GM12878 (cell line): ENCODE results near the gene IBA57. TPM values are rescaled to one million over a fixed set of nuclear protein-coding genes. Genes with fewer than 3 reads are reported as not detected.

Experiments used
- ATAC-seq: fragments of 200-7000 bp; cut with Tn5 transposase; 3 replicates; pipeline ENCODE4 v1.9.1; 2020; ENCODE audit warnings: mild to moderate bottlenecking, moderate library complexity
- BruUV-seq: library from RNA; stranded (reverse); fragments of 400-500 nt; replicated peaks from 2 replicates; lab custom pipeline; 2021; lab: Mats Ljungman, UMichigan
- CTCF ChIA-PET: fragments of 300-600 bp; sonication (Branson Sonifier 250); formaldehyde crosslinking; extraction: SDS; loops from one replicate; lab custom pipeline; 2021; ENCODE audit warnings: inconsistent platforms; lab: Yijun Ruan, JAX
- POLR2A ChIA-PET: fragments of 350-600 bp; formaldehyde crosslinking; extraction: SDS; loops from one replicate; lab custom pipeline; 2021; ENCODE audit warnings: inconsistent platforms; lab: Charles Lee
- RAD21 ChIA-PET: fragments of 300-600 bp; sonication (Branson Sonifier 250); formaldehyde crosslinking; loops from one replicate; lab custom pipeline; 2023; ENCODE audit warnings: antibody characterized with exemption; ENCODE audit not compliant: unreplicated experiment; lab: Charles Lee
- SMC1A ChIA-PET: fragments of 300-600 bp; sonication (Branson Sonifier 250); formaldehyde crosslinking; loops from one replicate; lab custom pipeline; 2023; ENCODE audit not compliant: unreplicated experiment, uncharacterized antibody; lab: Charles Lee
- DNase-seq: peaks from one replicate; pipeline ENCODE4 v3.0.0-alpha.2; 2011; ENCODE audit warnings: low read depth, low spot score
- FAIRE-seq: peaks from 3 replicates; lab custom pipeline; 2011; peaks lifted over from hg19 to GRCh38; lab: Jason Lieb, UNC
- H2AFZ ChIP-seq: 2 replicates; pipeline ENCODE4 v1.6.0; 2011; ENCODE audit warnings: low read depth, low read length, control low read depth; ENCODE audit not compliant: control insufficient read depth
- H3K27ac ChIP-seq: 2 replicates; pipeline ENCODE4 v1.5.1; 2011; ENCODE audit warnings: control low read depth; ENCODE audit not compliant: control insufficient read depth, insufficient read depth
- H3K27me3 ChIP-seq, 2 experiments: replicated peaks in 1 of 2; 2 replicates each; pipeline versions ENCODE4 v1.6.0 to v1.6.1; 2011; ENCODE audit warnings: low read length in 1 of 2; ENCODE audit not compliant: control insufficient read depth in 2 of 2, insufficient read depth in 2 of 2
- H3K36me3 ChIP-seq, 2 experiments: 2 replicates each; pipeline ENCODE4 v1.5.1; 2011; ENCODE audit warnings: low read length in 1 of 2; ENCODE audit not compliant: control insufficient read depth in 2 of 2, insufficient read depth in 2 of 2
- H3K4me1 ChIP-seq: 2 replicates; pipeline ENCODE4 v1.6.1; 2011; ENCODE audit warnings: mild to moderate bottlenecking, low read length, moderate library complexity, mixed read lengths; ENCODE audit not compliant: control insufficient read depth, insufficient read depth
- H3K4me2 ChIP-seq: 2 replicates; pipeline ENCODE4 v1.6.0; 2011; ENCODE audit warnings: control low read depth; ENCODE audit not compliant: control insufficient read depth, insufficient read depth
- H3K4me3 ChIP-seq: fragments of 200-600 bp; sonication (generic); 2 replicates; pipeline ENCODE4 v1.5.1; 2016
- H3K79me2 ChIP-seq: 2 replicates; pipeline ENCODE4 v1.6.0; 2011; ENCODE audit warnings: low read length; ENCODE audit not compliant: control insufficient read depth, insufficient read depth
- H3K9ac ChIP-seq: 2 replicates; pipeline ENCODE4 v1.8.0; 2011; ENCODE audit warnings: low read length, control low read depth, mixed read lengths; ENCODE audit not compliant: control insufficient read depth, insufficient read depth
- H3K9me3 ChIP-seq: replicated peaks from 3 replicates; pipeline ENCODE4 v1.5.1; 2011; ENCODE audit warnings: mild to moderate bottlenecking, low read length; ENCODE audit not compliant: control insufficient read depth, insufficient read depth
- H4K20me1 ChIP-seq: 2 replicates; pipeline ENCODE4 v1.6.0; 2011; ENCODE audit not compliant: control insufficient read depth, insufficient read depth
- BMI1 ChIP-seq: fragments of 450-650 bp; IDR thresholded peaks from 2 replicates; pipeline ENCODE4 v1.6.1; 2016; ENCODE audit warnings: mild to moderate bottlenecking, moderate library complexity, borderline replicate concordance
- CHD2 ChIP-seq: IDR thresholded peaks from 2 replicates; pipeline ENCODE4 v1.6.1; 2011; ENCODE audit warnings: low read depth, low read length, improper control_type of control experiment, borderline replicate concordance
- IRF4 ChIP-seq: IDR thresholded peaks from 2 replicates; pipeline ENCODE4 v1.6.1; 2011; ENCODE audit warnings: low read depth, low read length
- MEF2A ChIP-seq: IDR thresholded peaks from 2 replicates; pipeline ENCODE4 v1.6.1; 2011; ENCODE audit warnings: low read depth, mild to moderate bottlenecking, low read length, moderate library complexity; ENCODE audit not compliant: insufficient read depth
- MYB ChIP-seq: fragments of 150-350 bp; IDR thresholded peaks from 2 replicates; pipeline ENCODE4 v1.6.1; 2014; ENCODE audit warnings: mild to moderate bottlenecking, low read depth, low read length, borderline replicate concordance
- NBN ChIP-seq: fragments of 450-650 bp; IDR thresholded peaks from 2 replicates; pipeline ENCODE4 v1.6.1; 2016
- NR2F1 ChIP-seq: fragments of 450-650 bp; conservative IDR thresholded peaks from 2 replicates; pipeline ENCODE4 v1.6.1; 2017; ENCODE audit warnings: mild to moderate bottlenecking
- POLR2AphosphoS5 ChIP-seq: IDR thresholded peaks from 2 replicates; pipeline ENCODE4 v1.6.1; 2011; ENCODE audit warnings: mild to moderate bottlenecking, low read length, inconsistent platforms
- STAT1 ChIP-seq: fragments of 450-650 bp; conservative IDR thresholded peaks from 2 replicates; pipeline ENCODE4 v1.6.1; 2014; ENCODE audit warnings: antibody characterized with exemption, mild to moderate bottlenecking
- YBX1 ChIP-seq: fragments of 450-650 bp; IDR thresholded peaks from 2 replicates; pipeline ENCODE4 v1.6.1; 2016; ENCODE audit warnings: antibody characterized with exemption
- WGBS: methylation state at CpG from one replicate; pipeline ENCODE4 v1.1.6; 2016; ENCODE audit warnings: low lambda C conversion rate; ENCODE audit not compliant: insufficient replicate concordance, insufficient coverage; ENCODE audit errors: missing lambda C conversion rate; 5-methylcytosine and 5-hydroxymethylcytosine counted together
- in situ Hi-C: fragments of 300-500 bp; cut with MboI; formaldehyde crosslinking; loops from 9 replicates; pipeline ENCODE4 v1.14.3; 2018; ENCODE audit warnings: mixed read lengths
- intact Hi-C: fragments of 100-400 bp; cut with micrococcal nuclease; formaldehyde crosslinking; loops from one replicate; pipeline ENCODE4 v1.14.2; 2022; ENCODE audit not compliant: unreplicated experiment
- polyA plus RNA-seq, 11 experiments: library from polyadenylated mRNA; depleted of rRNA in 4 of 11; unstranded in 6 of 11; stranded (reverse) in 5 of 11; fragments of >200 nt; fragmentation: Nextera tagmentation in 4 of 11; fragmentation: Illumina TruSeq in 1 of 11; extraction: Ambion mirVana in 4 of 11; extraction: Trizol in 1 of 11; gene quantifications; 1 replicate in 1 of 11; 2 replicates in 10 of 11; pipeline versions ENCODE4 v1.2.1 to v1.2.3, GENCODE V29; 2011 to 2016; ENCODE audit warnings: inconsistent platforms in 2 of 11, missing spikeins in 2 of 11, low read depth in 1 of 11
- total RNA-seq, 4 experiments: library from RNA; depleted of rRNA in 3 of 4; stranded (reverse); fragments of >200 nt in 3 of 4; fragmentation: Illumina TruSeq in 1 of 4; extraction: Trizol in 1 of 4; gene quantifications; 2 replicates each; pipeline versions ENCODE4 v1.2.1 to v1.2.3, GENCODE V29; 2013 to 2021
- TF ChIP-seq, protein P1 (sequence below): fragments of 450-650 bp; IDR thresholded peaks from 2 replicates; pipeline ENCODE4 v1.6.1; 2017; ENCODE audit warnings: low read depth, mild to moderate bottlenecking, moderate library complexity
- TF ChIP-seq, protein P2 (sequence below): fragments of 450-650 bp; formaldehyde crosslinking; IDR thresholded peaks from 2 replicates; pipeline ENCODE4 v1.4.0; 2022; ENCODE audit warnings: mild to moderate bottlenecking, moderate library complexity
- TF ChIP-seq, protein P3 (sequence below): fragments of 450-650 bp; IDR thresholded peaks from 2 replicates; pipeline ENCODE4 v1.6.1; 2016; ENCODE audit warnings: mild to moderate bottlenecking
- TF ChIP-seq, protein P4 (sequence below): fragments of 450-650 bp; IDR thresholded peaks from 2 replicates; pipeline ENCODE4 v1.6.1; 2017; ENCODE audit warnings: antibody characterized with exemption, mild to moderate bottlenecking, moderate library complexity

The IBA57 gene
- total and polyA plus RNA-seq, 10 of the 15 experiments (the other 5 are each of a cell fraction or from before 2014, with no cell fraction given) = 0.51 to 8.6 (median 3.7) TPM

DNA sequence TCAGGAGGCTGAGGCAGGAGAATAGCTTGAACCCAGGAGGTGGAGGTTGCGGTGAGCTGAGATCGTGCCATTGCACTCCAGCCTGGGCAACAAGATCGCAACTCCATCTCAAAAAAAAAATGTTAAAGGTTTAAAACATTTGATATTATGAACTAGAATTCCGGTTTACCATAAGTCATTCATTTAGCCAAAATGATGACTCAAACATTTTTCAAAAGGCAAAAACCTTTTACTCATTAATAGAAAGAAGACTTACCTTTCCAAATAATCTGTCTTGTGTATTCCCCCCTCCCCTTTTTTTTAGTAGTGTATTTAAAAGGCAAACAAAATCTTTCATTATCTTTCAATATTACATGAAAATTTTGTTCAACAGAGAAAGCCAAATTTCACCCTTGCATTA lies 48.3 kb upstream of the IBA57 start (continued):
- TF ChIP-seq BMI1 (no peak), MEF2A (no peak), MYB (no peak)

DNA sequence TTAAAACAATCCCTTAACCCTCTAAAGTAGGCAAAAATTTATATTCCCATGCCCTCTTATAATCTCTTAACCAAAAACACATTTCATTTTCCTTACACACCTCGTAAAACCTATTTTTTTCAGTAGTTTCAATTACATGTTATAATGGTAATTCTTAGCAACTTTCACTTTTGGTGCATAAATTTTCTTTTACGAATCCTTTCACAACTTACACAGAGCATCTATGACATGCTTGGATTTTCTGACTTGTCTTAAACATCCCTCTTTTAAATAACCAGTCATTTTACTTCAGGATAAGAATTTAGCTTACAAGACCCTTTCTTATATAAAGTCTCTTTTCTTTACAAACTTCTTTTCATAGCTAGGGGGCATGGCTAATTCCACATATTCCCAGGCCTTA lies 47.6 kb upstream of the IBA57 start:
- H2AFZ ChIP-seq = no peak overlapping the region

More for the DNA sequence above, 47.6 kb upstream of the IBA57 start:
- SMC1A ChIA-PET = no interaction called here
- no peak overlapping the region for H3K4me2 ChIP-seq
- POLR2A ChIA-PET = no interaction called here
- H3K9ac ChIP-seq = no peak overlapping the region
- no peak for DNase-seq
- no peaks in the 10 kb centered on the region for H3K36me3 ChIP-seq
- WGBS = 20% methylated on average over 2 of the region's 2 CpGs
- no peaks in the 10 kb centered on the region; the same call in 2 of the 3 replicates for H3K9me3 ChIP-seq
- H3K79me2 ChIP-seq = no peaks in the 10 kb centered on the region
- TF ChIP-seq NBN (no peak), IRF4 (no peak), CHD2 (no peak), STAT1 (no peak), POLR2AphosphoS5 (no peak), NR2F1 (no peak), YBX1 (no peak)
- TF ChIP-seq, protein P1, sequence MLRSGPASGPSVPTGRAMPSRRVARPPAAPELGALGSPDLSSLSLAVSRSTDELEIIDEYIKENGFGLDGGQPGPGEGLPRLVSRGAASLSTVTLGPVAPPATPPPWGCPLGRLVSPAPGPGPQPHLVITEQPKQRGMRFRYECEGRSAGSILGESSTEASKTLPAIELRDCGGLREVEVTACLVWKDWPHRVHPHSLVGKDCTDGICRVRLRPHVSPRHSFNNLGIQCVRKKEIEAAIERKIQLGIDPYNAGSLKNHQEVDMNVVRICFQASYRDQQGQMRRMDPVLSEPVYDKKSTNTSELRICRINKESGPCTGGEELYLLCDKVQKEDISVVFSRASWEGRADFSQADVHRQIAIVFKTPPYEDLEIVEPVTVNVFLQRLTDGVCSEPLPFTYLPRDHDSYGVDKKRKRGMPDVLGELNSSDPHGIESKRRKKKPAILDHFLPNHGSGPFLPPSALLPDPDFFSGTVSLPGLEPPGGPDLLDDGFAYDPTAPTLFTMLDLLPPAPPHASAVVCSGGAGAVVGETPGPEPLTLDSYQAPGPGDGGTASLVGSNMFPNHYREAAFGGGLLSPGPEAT = no peak
- TF ChIP-seq, protein P2, sequence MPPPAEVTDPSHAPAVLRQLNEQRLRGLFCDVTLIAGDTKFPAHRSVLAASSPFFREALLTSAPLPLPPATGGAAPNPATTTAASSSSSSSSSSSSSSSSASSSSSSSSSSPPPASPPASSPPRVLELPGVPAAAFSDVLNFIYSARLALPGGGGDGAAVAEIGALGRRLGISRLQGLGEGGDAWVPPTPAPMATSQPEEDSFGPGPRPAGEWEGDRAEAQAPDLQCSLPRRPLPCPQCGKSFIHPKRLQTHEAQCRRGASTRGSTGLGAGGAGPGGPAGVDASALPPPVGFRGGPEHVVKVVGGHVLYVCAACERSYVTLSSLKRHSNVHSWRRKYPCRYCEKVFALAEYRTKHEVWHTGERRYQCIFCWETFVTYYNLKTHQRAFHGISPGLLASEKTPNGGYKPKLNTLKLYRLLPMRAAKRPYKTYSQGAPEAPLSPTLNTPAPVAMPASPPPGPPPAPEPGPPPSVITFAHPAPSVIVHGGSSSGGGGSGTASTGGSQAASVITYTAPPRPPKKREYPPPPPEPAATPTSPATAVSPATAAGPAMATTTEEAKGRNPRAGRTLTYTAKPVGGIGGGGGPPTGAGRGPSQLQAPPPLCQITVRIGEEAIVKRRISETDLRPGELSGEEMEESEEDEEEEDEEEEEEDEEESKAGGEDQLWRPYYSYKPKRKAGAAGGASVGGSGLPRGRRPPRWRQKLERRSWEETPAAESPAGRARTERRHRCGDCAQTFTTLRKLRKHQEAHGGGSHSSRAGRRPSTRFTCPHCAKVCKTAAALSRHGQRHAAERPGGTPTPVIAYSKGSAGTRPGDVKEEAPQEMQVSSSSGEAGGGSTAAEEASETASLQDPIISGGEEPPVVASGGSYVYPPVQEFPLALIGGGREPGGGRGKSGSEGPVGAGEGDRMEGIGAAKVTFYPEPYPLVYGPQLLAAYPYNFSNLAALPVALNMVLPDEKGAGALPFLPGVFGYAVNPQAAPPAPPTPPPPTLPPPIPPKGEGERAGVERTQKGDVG (CRISPR knock-in tag) = no peak
- TF ChIP-seq, protein P3, sequence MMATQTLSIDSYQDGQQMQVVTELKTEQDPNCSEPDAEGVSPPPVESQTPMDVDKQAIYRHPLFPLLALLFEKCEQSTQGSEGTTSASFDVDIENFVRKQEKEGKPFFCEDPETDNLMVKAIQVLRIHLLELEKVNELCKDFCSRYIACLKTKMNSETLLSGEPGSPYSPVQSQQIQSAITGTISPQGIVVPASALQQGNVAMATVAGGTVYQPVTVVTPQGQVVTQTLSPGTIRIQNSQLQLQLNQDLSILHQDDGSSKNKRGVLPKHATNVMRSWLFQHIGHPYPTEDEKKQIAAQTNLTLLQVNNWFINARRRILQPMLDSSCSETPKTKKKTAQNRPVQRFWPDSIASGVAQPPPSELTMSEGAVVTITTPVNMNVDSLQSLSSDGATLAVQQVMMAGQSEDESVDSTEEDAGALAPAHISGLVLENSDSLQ = no peak
- TF ChIP-seq, protein P4, sequence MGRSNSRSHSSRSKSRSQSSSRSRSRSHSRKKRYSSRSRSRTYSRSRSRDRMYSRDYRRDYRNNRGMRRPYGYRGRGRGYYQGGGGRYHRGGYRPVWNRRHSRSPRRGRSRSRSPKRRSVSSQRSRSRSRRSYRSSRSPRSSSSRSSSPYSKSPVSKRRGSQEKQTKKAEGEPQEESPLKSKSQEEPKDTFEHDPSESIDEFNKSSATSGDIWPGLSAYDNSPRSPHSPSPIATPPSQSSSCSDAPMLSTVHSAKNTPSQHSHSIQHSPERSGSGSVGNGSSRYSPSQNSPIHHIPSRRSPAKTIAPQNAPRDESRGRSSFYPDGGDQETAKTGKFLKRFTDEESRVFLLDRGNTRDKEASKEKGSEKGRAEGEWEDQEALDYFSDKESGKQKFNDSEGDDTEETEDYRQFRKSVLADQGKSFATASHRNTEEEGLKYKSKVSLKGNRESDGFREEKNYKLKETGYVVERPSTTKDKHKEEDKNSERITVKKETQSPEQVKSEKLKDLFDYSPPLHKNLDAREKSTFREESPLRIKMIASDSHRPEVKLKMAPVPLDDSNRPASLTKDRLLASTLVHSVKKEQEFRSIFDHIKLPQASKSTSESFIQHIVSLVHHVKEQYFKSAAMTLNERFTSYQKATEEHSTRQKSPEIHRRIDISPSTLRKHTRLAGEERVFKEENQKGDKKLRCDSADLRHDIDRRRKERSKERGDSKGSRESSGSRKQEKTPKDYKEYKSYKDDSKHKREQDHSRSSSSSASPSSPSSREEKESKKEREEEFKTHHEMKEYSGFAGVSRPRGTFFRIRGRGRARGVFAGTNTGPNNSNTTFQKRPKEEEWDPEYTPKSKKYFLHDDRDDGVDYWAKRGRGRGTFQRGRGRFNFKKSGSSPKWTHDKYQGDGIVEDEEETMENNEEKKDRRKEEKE = no peak
- TF ChIP-seq, all 136 proteins: peak for 0
- no peak overlapping the region for H3K4me3 ChIP-seq
- RAD21 ChIA-PET = no interaction called here
- ATAC-seq (no peak), FAIRE-seq (no peak)
- H3K4me1 ChIP-seq = no peaks in the 10 kb centered on the region
- no peaks in the 10 kb centered on the region for H4K20me1 ChIP-seq
- no TSS peak for BruUV-seq
- CTCF ChIA-PET = interaction anchor here (1.2 kb wide), 1 partner anchor 13 kb away, joined by 7 read pairs; no protein-coding TSS in a partner anchor
- in situ Hi-C loops = no loop called here
- intact Hi-C loops = no loop called here
- H3K27ac ChIP-seq = no peak overlapping the region
- H3K27me3 ChIP-seq = no peaks in the 10 kb centered on the region
